ENCODE measurements around the gene PHLDA1.

The PHLDA1 gene

GRCh38 chr12:75978677-75979076 lies 52.9 kb downstream of the PHLDA1 start:
- H3K36me3 Mint-ChIP-seq (ENCODE audit: low read depth) = no peaks in the 10 kb centered on the region
- TF ChIP-seq, protein P1, sequence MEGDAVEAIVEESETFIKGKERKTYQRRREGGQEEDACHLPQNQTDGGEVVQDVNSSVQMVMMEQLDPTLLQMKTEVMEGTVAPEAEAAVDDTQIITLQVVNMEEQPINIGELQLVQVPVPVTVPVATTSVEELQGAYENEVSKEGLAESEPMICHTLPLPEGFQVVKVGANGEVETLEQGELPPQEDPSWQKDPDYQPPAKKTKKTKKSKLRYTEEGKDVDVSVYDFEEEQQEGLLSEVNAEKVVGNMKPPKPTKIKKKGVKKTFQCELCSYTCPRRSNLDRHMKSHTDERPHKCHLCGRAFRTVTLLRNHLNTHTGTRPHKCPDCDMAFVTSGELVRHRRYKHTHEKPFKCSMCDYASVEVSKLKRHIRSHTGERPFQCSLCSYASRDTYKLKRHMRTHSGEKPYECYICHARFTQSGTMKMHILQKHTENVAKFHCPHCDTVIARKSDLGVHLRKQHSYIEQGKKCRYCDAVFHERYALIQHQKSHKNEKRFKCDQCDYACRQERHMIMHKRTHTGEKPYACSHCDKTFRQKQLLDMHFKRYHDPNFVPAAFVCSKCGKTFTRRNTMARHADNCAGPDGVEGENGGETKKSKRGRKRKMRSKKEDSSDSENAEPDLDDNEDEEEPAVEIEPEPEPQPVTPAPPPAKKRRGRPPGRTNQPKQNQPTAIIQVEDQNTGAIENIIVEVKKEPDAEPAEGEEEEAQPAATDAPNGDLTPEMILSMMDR (IDR thresholded peaks at IDR 0.05; ENCODE audit: unreplicated experiment in 3 of 3) = no peak
- no peaks in the 10 kb centered on the region for H3K9me3 Mint-ChIP-seq
- no peaks in the 10 kb centered on the region for H3K27me3 Mint-ChIP-seq (ENCODE audit: low read depth)
- peaks cover 50% of the 10 kb centered on the region for H3K4me1 Mint-ChIP-seq
- no peak overlapping the region for H3K4me3 Mint-ChIP-seq
- peak overlapping the region; percentile 75 to 94 (median 82) for H3K27ac Mint-ChIP-seq

GRCh38 chr12:75977952-75978671 lies 53.5 kb downstream of the PHLDA1 start:
- peak overlapping the region; percentile 75 to 94 (median 82) for H3K27ac Mint-ChIP-seq

GRCh38 chr12:75977590-75977951 lies 54.0 kb downstream of the PHLDA1 start:
- H3K27me3 Mint-ChIP-seq (ENCODE audit: low read depth) = no peaks in the 10 kb centered on the region
- TF ChIP-seq, protein P1 (IDR thresholded peaks at IDR 0.05; ENCODE audit: unreplicated experiment in 3 of 3) = no peak
- peaks cover 41% of the 10 kb centered on the region for H3K4me1 Mint-ChIP-seq
- H3K27ac Mint-ChIP-seq = peak overlapping the region; percentile 75 to 94 (median 82)
- H3K4me3 Mint-ChIP-seq = no peak overlapping the region
- no peaks in the 10 kb centered on the region for H3K9me3 Mint-ChIP-seq
- H3K36me3 Mint-ChIP-seq (ENCODE audit: low read depth) = no peaks in the 10 kb centered on the region

More at GRCh38 chr12:75977952-75978671, 53.5 kb downstream of the PHLDA1 start:
- Mint-ChIP-seq H3K27me3 (ENCODE audit: low read depth) (no peaks in the 10 kb centered on the region), H3K4me3 (no peak overlapping the region), H3K4me1 (peaks cover 45% of the 10 kb centered on the region), H3K36me3 (ENCODE audit: low read depth) (no peaks in the 10 kb centered on the region), H3K9me3 (no peaks in the 10 kb centered on the region)
- TF ChIP-seq, protein P1 (IDR thresholded peaks at IDR 0.05; ENCODE audit: unreplicated experiment in 3 of 3) = peak in 1 of 3 experiments; percentile 10

- Mint-ChIP-seq H3K27ac (peak overlapping the region; percentile 21 to 55 (median 45)), H3K4me3 (peak overlapping the region in 1 of 3 experiments; percentile 30), H3K4me1 (peaks cover 36% of the 10 kb centered on the region), H3K36me3 (ENCODE audit: low read depth) (no peaks in the 10 kb centered on the region), H3K9me3 (no peaks in the 10 kb centered on the region), H3K27me3 (ENCODE audit: low read depth) (no peaks in the 10 kb centered on the region)
- TF ChIP-seq, protein P1 (IDR thresholded peaks at IDR 0.05; ENCODE audit: unreplicated experiment in 3 of 3) = no peak
These were observed 54.7 kb downstream of the PHLDA1 start for GRCh38 chr12:75976913-75977312.

- H3K9me3 Mint-ChIP-seq = no peaks in the 10 kb centered on the region
- H3K4me1 Mint-ChIP-seq = peaks cover 33% of the 10 kb centered on the region
- no peak overlapping the region for H3K4me3 Mint-ChIP-seq
- H3K27me3 Mint-ChIP-seq (ENCODE audit: low read depth) = no peaks in the 10 kb centered on the region
- H3K36me3 Mint-ChIP-seq (ENCODE audit: low read depth) = no peaks in the 10 kb centered on the region
- peak overlapping the region; percentile 21 to 55 (median 45) for H3K27ac Mint-ChIP-seq
- TF ChIP-seq, protein P1 (IDR thresholded peaks at IDR 0.05; ENCODE audit: unreplicated experiment in 3 of 3) = no peak
These were observed 55.5 kb downstream of the PHLDA1 start for GRCh38 chr12:75976113-75976512.

GRCh38 chr12:75975702-75976101 lies 55.9 kb downstream of the PHLDA1 start:
- H3K4me1 Mint-ChIP-seq = peaks cover 33% of the 10 kb centered on the region
- no peaks in the 10 kb centered on the region for H3K27me3 Mint-ChIP-seq (ENCODE audit: low read depth)
- TF ChIP-seq, protein P1 (IDR thresholded peaks at IDR 0.05; ENCODE audit: unreplicated experiment in 3 of 3) = no peak
- no peaks in the 10 kb centered on the region for H3K9me3 Mint-ChIP-seq
- peak overlapping the region; percentile 21 to 55 (median 45) for H3K27ac Mint-ChIP-seq
- no peaks in the 10 kb centered on the region for H3K36me3 Mint-ChIP-seq (ENCODE audit: low read depth)
- H3K4me3 Mint-ChIP-seq = no peak overlapping the region

Data from nephron (organoid).